ENCODE measurements around the gene GASK1B. TPM values are rescaled to one million over a fixed set of nuclear protein-coding genes. Genes with fewer than 3 reads are reported as not detected.

Gene GASK1B
- total and polyA plus RNA-seq, 2 of the 13 experiments (the other 11 are each of a cell fraction or from before 2014, with no cell fraction given), result 29.1 to 40.4 TPM

- CTCF ChIA-PET (ENCODE audit: low intra/inter-chr PET ratio, low total read pairs), result no interaction called here
- Histone ChIP-seq H3K27me3 (ENCODE audit: control insufficient read depth in 1 of 2, insufficient read depth in 2 of 2, low read length in 2 of 2) (no peaks in the 10 kb centered on the region), H3K79me2 (ENCODE audit: insufficient read depth, low read length) (peaks cover 35% of the 10 kb centered on the region), H2AFZ (ENCODE audit: low read length) (no peak overlapping the region), H3K4me1 (ENCODE audit: insufficient read depth, low read length) (peaks cover 10% of the 10 kb centered on the region; the same call in 1 of the 2 replicates), H3K36me3 (replicated peaks in 1 of 2; ENCODE audit: control insufficient read depth in 1 of 2, insufficient read depth in 2 of 2, low read length in 2 of 2) (peaks cover 11 to 18% of the 10 kb centered on the region in 2 experiments; a peak in 4 of 5 replicates), H3K9ac (ENCODE audit: insufficient read depth, low read depth, low read length) (no peak overlapping the region), H4K20me1 (ENCODE audit: insufficient read depth, low read length) (no peaks in the 10 kb centered on the region), H3K4me2 (ENCODE audit: low read depth, low read length) (no peak overlapping the region), H3K4me3 (replicated peaks in 1 of 3; ENCODE audit: insufficient read depth in 1 of 3, low read depth in 2 of 3, low read length in 3 of 3) (no peak overlapping the region), H3K27ac (ENCODE audit: extremely low read length, insufficient read depth, low read length) (no peak overlapping the region), H3K9me3 (ENCODE audit: low read length) (no peaks in the 10 kb centered on the region)
- DNase-seq (ENCODE audit: low spot score) (no peak), ATAC-seq (no peak), FAIRE-seq (no peak)
- 50% methylated on average over 2 of the region's 2 CpGs for WGBS (ENCODE audit: low lambda C conversion rate)
- POLR2A ChIA-PET, result no interaction called here
- in situ Hi-C loops (cut with HindIII; ENCODE audit: extremely low pct_ligation_motif_present, low pct_unique_long_range_greater_than_20kb) (no loop called here), intact Hi-C loops (cut with micrococcal nuclease; ENCODE audit: unreplicated experiment) (no loop called here)
- no TSS peak for BruUV-seq (replicated peaks)
- peak; percentile 51 to 61 for TF ChIP-seq MAFK (conservative IDR thresholded peaks at IDR 0.05 in 1 of 2, IDR thresholded peaks at IDR 0.05 in 1 of 2; ENCODE audit: low read length in 2 of 2)
- no peak for TF ChIP-seq ZNF296 (CRISPR knock-in tag; conservative IDR thresholded peaks at IDR 0.05)
- TF ChIP-seq ZNF678 (CRISPR knock-in tag; IDR thresholded peaks at IDR 0.05), result no peak
- no peak for TF ChIP-seq ZNF33A (CRISPR knock-in tag; IDR thresholded peaks at IDR 0.05; ENCODE audit: borderline replicate concordance)
- peak; percentile 53; the same call in 1 of the 2 replicates for TF ChIP-seq MAFF (IDR thresholded peaks at IDR 0.05; ENCODE audit: low read depth, low read length)
- TF ChIP-seq ELK4 (CRISPR knock-in tag; IDR thresholded peaks at IDR 0.05; ENCODE audit: borderline replicate concordance), result no peak
Observed at GRCh38 chr4:158134222-158134621, 38.6 kb downstream of the GASK1B start.

- H4K20me1 ChIP-seq (ENCODE audit: insufficient read depth, low read length), result no peaks in the 10 kb centered on the region
- no TSS peak for BruUV-seq (replicated peaks)
- no peak overlapping the region for H3K4me3 ChIP-seq (replicated peaks in 1 of 3; ENCODE audit: insufficient read depth in 1 of 3, low read depth in 2 of 3, low read length in 3 of 3)
- 71% methylated on average over 4 of the region's 4 CpGs for WGBS (ENCODE audit: low lambda C conversion rate)
- H3K4me1 ChIP-seq (ENCODE audit: insufficient read depth, low read length), result peaks cover 10% of the 10 kb centered on the region; the same call in 1 of the 2 replicates
- H3K4me2 ChIP-seq (ENCODE audit: low read depth, low read length), result no peak overlapping the region
- intact Hi-C loops (cut with micrococcal nuclease; ENCODE audit: unreplicated experiment), result no loop called here
- no peaks in the 10 kb centered on the region for H3K27me3 ChIP-seq (ENCODE audit: control insufficient read depth in 1 of 2, insufficient read depth in 2 of 2, low read length in 2 of 2)
- ChIA-PET POLR2A (no interaction called here), CTCF (ENCODE audit: low intra/inter-chr PET ratio, low total read pairs) (no interaction called here)
- no peak for FAIRE-seq
- ATAC-seq, result no peak
- no peak overlapping the region for H2AFZ ChIP-seq (ENCODE audit: low read length)
- H3K9ac ChIP-seq (ENCODE audit: insufficient read depth, low read depth, low read length), result no peak overlapping the region
- H3K79me2 ChIP-seq (ENCODE audit: insufficient read depth, low read length), result peaks cover 30% of the 10 kb centered on the region
- DNase-seq (ENCODE audit: low spot score), result no peak
- in situ Hi-C loops (cut with HindIII; ENCODE audit: extremely low pct_ligation_motif_present, low pct_unique_long_range_greater_than_20kb), result no loop called here
- H3K27ac ChIP-seq (ENCODE audit: extremely low read length, insufficient read depth, low read length), result no peak overlapping the region
- H3K9me3 ChIP-seq (ENCODE audit: low read length), result no peaks in the 10 kb centered on the region
- H3K36me3 ChIP-seq (replicated peaks in 1 of 2; ENCODE audit: control insufficient read depth in 1 of 2, insufficient read depth in 2 of 2, low read length in 2 of 2), result peaks cover 11 to 22% of the 10 kb centered on the region in 2 experiments; a peak in 4 of 5 replicates
- TF ChIP-seq ZNF234 (CRISPR knock-in tag; conservative IDR thresholded peaks at IDR 0.05), result no peak
- TF ChIP-seq RFX5 (IDR thresholded peaks at IDR 0.05; ENCODE audit: low read depth, low read length), result no peak
- TF ChIP-seq RAD51 (IDR thresholded peaks at IDR 0.05; ENCODE audit: borderline replicate concordance), result no peak
- no peak for TF ChIP-seq DPF2 (CRISPR knock-in tag; IDR thresholded peaks at IDR 0.05; ENCODE audit: borderline replicate concordance, low read depth)
- TF ChIP-seq NFE2L2 (IDR thresholded peaks at IDR 0.05; ENCODE audit: low read length), result no peak
- TF ChIP-seq ZNF280D (CRISPR knock-in tag; IDR thresholded peaks at IDR 0.05), result no peak
- TF ChIP-seq MYPOP (CRISPR knock-in tag; IDR thresholded peaks at IDR 0.05), result no peak
- no peak for TF ChIP-seq ZNF83 (CRISPR knock-in tag; IDR thresholded peaks at IDR 0.05; ENCODE audit: borderline replicate concordance)
- TF ChIP-seq TEAD3 (CRISPR knock-in tag; optimal IDR thresholded peaks at IDR 0.05; ENCODE audit: borderline replicate concordance), result no peak
Observed at GRCh38 chr4:158133551-158133950, 39.3 kb downstream of the GASK1B start.
